ENCODE results near the gene TTC28. TPM values are rescaled to one million over a fixed set of nuclear protein-coding genes. Genes with fewer than 3 reads are reported as not detected.
A peak's percentile ranks its signal among the peaks of the same experiment; 100 is the strongest.

The TTC28 gene
- total RNA-seq, 4 donors from 2014 or later, result 35.1 to 138 (median 50.8) TPM

DNA sequence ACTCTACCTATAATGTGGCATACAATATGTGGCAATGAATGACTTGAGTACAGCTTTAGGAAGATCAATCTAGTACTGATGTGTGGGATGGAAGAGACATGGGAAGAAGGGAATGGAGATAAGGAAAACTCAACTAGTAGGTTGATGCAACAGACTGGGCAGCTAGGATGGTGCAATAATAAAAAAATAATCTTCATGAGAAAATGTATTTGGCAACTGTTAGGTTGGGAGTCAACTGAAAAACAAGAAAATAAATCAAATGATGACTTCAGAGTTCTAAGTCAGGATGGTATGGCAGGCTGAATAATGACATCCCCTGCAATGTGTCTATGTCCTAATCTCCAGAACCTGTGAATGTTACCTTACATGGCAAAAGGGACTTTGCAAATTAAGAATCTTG is 523.8 kb downstream of the TTC28 start:
- no peaks in the 10 kb centered on the region for H3K36me3 ChIP-seq
- H3K4me3 ChIP-seq, result no peak overlapping the region
- H3K9me3 ChIP-seq, result peaks cover 0 to 7% (median 0%) of the 10 kb centered on the region in 3 donors
- ATAC-seq, result peak; percentile 28
- TF ChIP-seq, protein P1, sequence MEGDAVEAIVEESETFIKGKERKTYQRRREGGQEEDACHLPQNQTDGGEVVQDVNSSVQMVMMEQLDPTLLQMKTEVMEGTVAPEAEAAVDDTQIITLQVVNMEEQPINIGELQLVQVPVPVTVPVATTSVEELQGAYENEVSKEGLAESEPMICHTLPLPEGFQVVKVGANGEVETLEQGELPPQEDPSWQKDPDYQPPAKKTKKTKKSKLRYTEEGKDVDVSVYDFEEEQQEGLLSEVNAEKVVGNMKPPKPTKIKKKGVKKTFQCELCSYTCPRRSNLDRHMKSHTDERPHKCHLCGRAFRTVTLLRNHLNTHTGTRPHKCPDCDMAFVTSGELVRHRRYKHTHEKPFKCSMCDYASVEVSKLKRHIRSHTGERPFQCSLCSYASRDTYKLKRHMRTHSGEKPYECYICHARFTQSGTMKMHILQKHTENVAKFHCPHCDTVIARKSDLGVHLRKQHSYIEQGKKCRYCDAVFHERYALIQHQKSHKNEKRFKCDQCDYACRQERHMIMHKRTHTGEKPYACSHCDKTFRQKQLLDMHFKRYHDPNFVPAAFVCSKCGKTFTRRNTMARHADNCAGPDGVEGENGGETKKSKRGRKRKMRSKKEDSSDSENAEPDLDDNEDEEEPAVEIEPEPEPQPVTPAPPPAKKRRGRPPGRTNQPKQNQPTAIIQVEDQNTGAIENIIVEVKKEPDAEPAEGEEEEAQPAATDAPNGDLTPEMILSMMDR (IDR thresholded peaks at IDR 0.05), result no peak
- TF ChIP-seq POLR2AphosphoS5 (IDR thresholded peaks at IDR 0.05) (no peak), POLR2A (IDR thresholded peaks at IDR 0.05) (no peak)
- H3K27me3 ChIP-seq, result no peaks in the 10 kb centered on the region
- H3K27ac ChIP-seq, result no peak overlapping the region
- no peaks in the 10 kb centered on the region for H3K4me1 ChIP-seq

- 50 to 60% methylated on average over 2 of the region's 2 CpGs for WGBS, 2 donors (ENCODE audit: low coverage in 1 of 2)
- no peaks in the 10 kb centered on the region for H3K36me3 ChIP-seq
- TF ChIP-seq, protein P1 (IDR thresholded peaks at IDR 0.05), result no peak
- TF ChIP-seq POLR2A (IDR thresholded peaks at IDR 0.05) (no peak), EP300 (IDR thresholded peaks at IDR 0.05) (no peak), POLR2AphosphoS5 (IDR thresholded peaks at IDR 0.05) (no peak)
- no peaks in the 10 kb centered on the region for H3K27me3 ChIP-seq
- H3K4me1 ChIP-seq, result no peaks in the 10 kb centered on the region
- no peak overlapping the region for H3K27ac ChIP-seq
- no peak for ATAC-seq
- no peak overlapping the region for H3K4me3 ChIP-seq
- H3K9me3 ChIP-seq, result peaks cover 0 to 7% (median 0%) of the 10 kb centered on the region in 3 donors
These were observed 524.8 kb downstream of the TTC28 start for GRCh38 chr22:28154861-28155260.

- 91 to 96% methylated on average over 4 of the region's 4 CpGs for WGBS, 2 donors (ENCODE audit: low coverage in 1 of 2)
- Histone ChIP-seq H3K4me3 (no peak overlapping the region), H3K36me3 (no peaks in the 10 kb centered on the region), H3K27me3 (no peaks in the 10 kb centered on the region), H3K4me1 (peaks cover 0 to 9% (median 6%) of the 10 kb centered on the region in 3 donors), H3K9me3 (no peaks in the 10 kb centered on the region), H3K27ac (no peak overlapping the region)
- TF ChIP-seq, protein P1 (IDR thresholded peaks at IDR 0.05), result no peak
- TF ChIP-seq EP300 (IDR thresholded peaks at IDR 0.05), result no peak
- TF ChIP-seq POLR2A (IDR thresholded peaks at IDR 0.05), result no peak
- no peak for TF ChIP-seq POLR2AphosphoS5 (IDR thresholded peaks at IDR 0.05)
- ATAC-seq, result no peak
These were observed 528.4 kb downstream of the TTC28 start for GRCh38 chr22:28151151-28151816.

- TF ChIP-seq, protein P1 (IDR thresholded peaks at IDR 0.05), result no peak
- TF ChIP-seq EP300 (IDR thresholded peaks at IDR 0.05) (no peak), POLR2A (IDR thresholded peaks at IDR 0.05) (no peak)
- H3K27ac ChIP-seq, result no peak overlapping the region
- no peak for ATAC-seq
- H3K4me1 ChIP-seq, result peaks cover 0 to 23% (median 9%) of the 10 kb centered on the region in 3 donors
- H3K4me3 ChIP-seq, result no peak overlapping the region
- H3K36me3 ChIP-seq, result no peaks in the 10 kb centered on the region
- H3K9me3 ChIP-seq, result no peaks in the 10 kb centered on the region
- WGBS, 2 donors (ENCODE audit: low coverage in 1 of 2), result 84 to 85% methylated on average over 5 to 6 of the region's 6 CpGs
- H3K27me3 ChIP-seq, result no peaks in the 10 kb centered on the region
These were observed 530.7 kb downstream of the TTC28 start for GRCh38 chr22:28148816-28149465.

GRCh38 chr22:28147401-28147800 is 532.2 kb downstream of the TTC28 start:
- H3K27ac ChIP-seq, result no peak overlapping the region
- no peak overlapping the region for H3K4me3 ChIP-seq
- no peaks in the 10 kb centered on the region for H3K36me3 ChIP-seq
- 78 to 91% methylated on average over 2 of the region's 2 CpGs for WGBS, 2 donors (ENCODE audit: low coverage in 1 of 2)
- H3K27me3 ChIP-seq, result no peaks in the 10 kb centered on the region
- H3K9me3 ChIP-seq, result no peaks in the 10 kb centered on the region
- no peak for ATAC-seq
- TF ChIP-seq POLR2AphosphoS5 (IDR thresholded peaks at IDR 0.05) (no peak), POLR2A (IDR thresholded peaks at IDR 0.05) (no peak), EP300 (IDR thresholded peaks at IDR 0.05) (no peak)
- TF ChIP-seq, protein P1 (IDR thresholded peaks at IDR 0.05), result no peak
- peaks cover 7 to 38% (median 23%) of the 10 kb centered on the region in 3 donors for H3K4me1 ChIP-seq

All from gastroesophageal sphincter (tissue), 4 donors.